Adrenal gland (tissue), 5 donors: Measurements from ENCODE around the gene MGRN1.

ENCODE experiments used
- CTCF ChIP-seq, 6 experiments: fragments of 450-650 bp in 4 of 6; fragments of 200-600 bp in 2 of 6; sonication (generic) in 1 of 6; IDR thresholded peaks; 1 replicate in 5 of 6; 2 replicates in 1 of 6; pipeline versions ENCODE4 v1.5.1 to v1.8.0; 2016 to 2021; ENCODE audit warnings: antibody characterized with exemption in 6 of 6, mild to moderate bottlenecking in 2 of 6, moderate library complexity in 1 of 6
- POLR2A ChIP-seq, 2 donors: fragments of 450-650 bp; IDR thresholded peaks; one replicate each; pipeline ENCODE4 v1.6.1; 2017; ENCODE audit warnings: antibody characterized with exemption in 2 of 2, mild to moderate bottlenecking in 2 of 2, moderate library complexity in 1 of 2
- donor health status: DM: no; HTN: no; CAD: no.

DNA sequence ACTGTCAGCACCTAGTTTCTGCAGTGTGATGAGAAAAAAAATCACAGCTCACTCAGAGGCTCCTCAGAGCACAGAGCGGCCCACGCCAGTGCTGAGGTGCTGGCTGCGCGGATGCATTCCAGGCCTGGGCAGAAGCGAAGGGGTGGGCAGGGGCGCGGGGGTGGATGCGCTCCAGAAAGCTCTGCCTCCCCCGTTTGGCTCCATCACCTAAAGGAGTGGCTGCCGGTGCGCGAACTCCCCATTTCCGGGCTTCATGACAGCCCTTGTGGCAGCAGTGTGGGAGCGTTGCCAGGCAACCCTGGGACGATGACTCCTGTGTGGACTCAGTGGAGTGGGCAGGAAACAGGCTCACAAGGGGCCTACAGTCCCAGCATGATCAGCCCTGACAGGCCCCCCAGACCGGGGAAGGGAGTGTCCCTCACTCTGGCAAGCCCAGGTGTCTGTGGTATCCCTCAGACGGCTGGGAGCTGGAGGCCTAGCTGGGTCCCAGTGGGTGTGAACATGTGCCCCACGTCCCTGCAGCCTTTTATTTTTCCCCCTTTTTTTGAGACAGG is 35.9 kb downstream of the MGRN1 start:
- TF ChIP-seq POLR2A (IDR thresholded peaks at IDR 0.05) (no peak), CTCF (IDR thresholded peaks at IDR 0.05) (no peak)
